ENCODE data around the gene KIF4B.
A peak's percentile ranks its signal among the peaks of the same experiment; 100 is the strongest.

DNA sequence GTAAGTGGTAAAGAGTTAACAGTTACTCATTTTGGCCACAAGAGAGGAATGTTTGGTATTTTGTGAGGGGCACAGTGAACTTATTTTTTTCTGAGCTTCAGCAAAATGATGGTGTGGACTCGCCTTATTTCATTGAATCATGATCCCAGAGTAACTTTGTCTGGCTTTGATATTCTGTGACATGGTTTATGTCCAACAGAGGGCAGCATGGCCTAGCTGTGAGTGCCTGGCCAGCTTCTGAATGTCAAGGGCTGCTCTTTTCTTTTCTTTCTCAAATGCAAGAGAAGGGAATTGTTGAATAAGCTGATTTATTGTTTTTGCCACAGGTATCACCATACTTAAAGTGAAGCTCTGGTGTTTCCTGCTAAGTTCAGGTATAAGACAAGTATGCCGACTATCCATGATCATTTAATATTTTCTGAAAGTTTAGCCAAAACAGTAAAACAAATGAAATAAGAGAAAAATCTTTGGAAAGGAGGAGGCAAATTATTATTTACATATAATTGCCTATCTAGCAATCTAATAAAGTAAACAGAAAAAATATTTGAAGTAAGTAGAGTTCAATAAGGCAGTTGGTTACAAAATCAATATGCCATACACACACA lies 41.0 kb upstream of the KIF4B start:
- TF ChIP-seq, protein P1, sequence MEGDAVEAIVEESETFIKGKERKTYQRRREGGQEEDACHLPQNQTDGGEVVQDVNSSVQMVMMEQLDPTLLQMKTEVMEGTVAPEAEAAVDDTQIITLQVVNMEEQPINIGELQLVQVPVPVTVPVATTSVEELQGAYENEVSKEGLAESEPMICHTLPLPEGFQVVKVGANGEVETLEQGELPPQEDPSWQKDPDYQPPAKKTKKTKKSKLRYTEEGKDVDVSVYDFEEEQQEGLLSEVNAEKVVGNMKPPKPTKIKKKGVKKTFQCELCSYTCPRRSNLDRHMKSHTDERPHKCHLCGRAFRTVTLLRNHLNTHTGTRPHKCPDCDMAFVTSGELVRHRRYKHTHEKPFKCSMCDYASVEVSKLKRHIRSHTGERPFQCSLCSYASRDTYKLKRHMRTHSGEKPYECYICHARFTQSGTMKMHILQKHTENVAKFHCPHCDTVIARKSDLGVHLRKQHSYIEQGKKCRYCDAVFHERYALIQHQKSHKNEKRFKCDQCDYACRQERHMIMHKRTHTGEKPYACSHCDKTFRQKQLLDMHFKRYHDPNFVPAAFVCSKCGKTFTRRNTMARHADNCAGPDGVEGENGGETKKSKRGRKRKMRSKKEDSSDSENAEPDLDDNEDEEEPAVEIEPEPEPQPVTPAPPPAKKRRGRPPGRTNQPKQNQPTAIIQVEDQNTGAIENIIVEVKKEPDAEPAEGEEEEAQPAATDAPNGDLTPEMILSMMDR (IDR thresholded peaks at IDR 0.05) = peak; percentile 83
- no peak for TF ChIP-seq ZFX (IDR thresholded peaks at IDR 0.05; ENCODE audit: borderline replicate concordance)

Data from 22Rv1 (cell line).